Stimulated activated CD4-positive, alpha-beta T cell treated with anti-CD3 and anti-CD28 coated beads, Interleukin-4, amount 100 ng/mL, for 24 hours (primary cell): ENCODE results near the gene XXYLT1.

ENCODE experiments used
- DNase-seq: peaks from one replicate; pipeline ENCODE4 v3.0.0-alpha.2; 2020

XXYLT1 gene

GRCh38 chr3:195071916-195072820 is 198.8 kb downstream of the XXYLT1 start:
- no peak for DNase-seq

GRCh38 chr3:195071011-195071728 is 199.8 kb downstream of the XXYLT1 start:
- no peak for DNase-seq

- no peak for DNase-seq
Observed at GRCh38 chr3:195070336-195070735, 200.6 kb downstream of the XXYLT1 start.

- no peak for DNase-seq
Observed at GRCh38 chr3:195069501-195070251, 201.3 kb downstream of the XXYLT1 start.

GRCh38 chr3:195068084-195069080 is 202.6 kb downstream of the XXYLT1 start:
- DNase-seq: no peak

- no peak for DNase-seq
Observed at GRCh38 chr3:195066441-195066841, 204.5 kb downstream of the XXYLT1 start.

- no peak for DNase-seq
Observed at GRCh38 chr3:195065864-195066185, 205.1 kb downstream of the XXYLT1 start.

GRCh38 chr3:195065142-195065863 is 205.7 kb downstream of the XXYLT1 start:
- no peak for DNase-seq

GRCh38 chr3:195064300-195064931 is 206.5 kb downstream of the XXYLT1 start:
- no peak for DNase-seq

- DNase-seq: no peak
Observed at GRCh38 chr3:195063581-195064193, 207.3 kb downstream of the XXYLT1 start.

GRCh38 chr3:195062866-195063540 is 208.0 kb downstream of the XXYLT1 start:
- DNase-seq: no peak

- no peak for DNase-seq
Observed at GRCh38 chr3:195061756-195062655, 209.0 kb downstream of the XXYLT1 start.

- no peak for DNase-seq
Observed at GRCh38 chr3:195060531-195061291, 210.2 kb downstream of the XXYLT1 start.

GRCh38 chr3:195060217-195060481 is 210.8 kb downstream of the XXYLT1 start:
- no peak for DNase-seq

GRCh38 chr3:195059471-195060216 is 211.3 kb downstream of the XXYLT1 start:
- DNase-seq: no peak

- no peak for DNase-seq
Observed at GRCh38 chr3:195059006-195059350, 212.0 kb downstream of the XXYLT1 start.

GRCh38 chr3:195058336-195059005 is 212.5 kb downstream of the XXYLT1 start:
- DNase-seq: no peak
